Prostate gland (tissue), 2 donors: ENCODE measurements around the gene IL21R. TPM values are rescaled to one million over a fixed set of nuclear protein-coding genes. Genes with fewer than 3 reads are reported as not detected.

Experiments
- DNase-seq: peaks from one replicate; pipeline ENCODE4 v3.0.0-alpha.2; 2019; ENCODE audit warnings: low spot score
- H3K27ac ChIP-seq, 2 donors: fragments of 200-600 bp; sonication (generic); 2 replicates each; pipeline ENCODE4 v1.5.1; 2017 to 2019
- H3K27me3 ChIP-seq: fragments of 200-600 bp; sonication (generic); replicated peaks from 2 replicates; pipeline ENCODE4 v1.5.1; 2019; ENCODE audit not compliant: insufficient read depth
- H3K36me3 ChIP-seq, 2 donors: fragments of 200-600 bp; sonication (generic); 1 replicate in 1 of 2; 2 replicates in 1 of 2; pipeline versions ENCODE4 v1.5.1 to v1.8.1; 2017 to 2019
- H3K4me1 ChIP-seq: fragments of 200-600 bp; sonication (generic); replicated peaks from 2 replicates; pipeline ENCODE4 v1.5.1; 2019
- H3K4me3 ChIP-seq, 2 donors: fragments of 200-600 bp; sonication (generic); 2 replicates each; pipeline ENCODE4 v1.5.1; 2017 to 2019
- H3K9me3 ChIP-seq: fragments of 200-600 bp; sonication (generic); 2 replicates; pipeline ENCODE4 v1.5.1; 2017
- POLR2A ChIP-seq: fragments of 450-650 bp; IDR thresholded peaks from one replicate; pipeline ENCODE4 v1.6.1; 2016; ENCODE audit warnings: antibody characterized with exemption, mild to moderate bottlenecking
- POLR2AphosphoS5 ChIP-seq: sonication (generic); formaldehyde crosslinking; IDR thresholded peaks from one replicate; pipeline ENCODE4 v1.6.1; 2017; ENCODE audit warnings: antibody characterized with exemption
- WGBS: methylation state at CpG from one replicate; pipeline ENCODE4 v1.1.5; 2018; 5-methylcytosine and 5-hydroxymethylcytosine counted together
- intact Hi-C: fragments of 100-400 bp; cut with DNase I; formaldehyde crosslinking; loops from one replicate; pipeline ENCODE4 v1.14.2; 2022
- total RNA-seq, 2 donors: library from RNA; depleted of rRNA; stranded (reverse); fragments of >200 nt; gene quantifications; one replicate each; pipeline ENCODE4 v1.1.0, GENCODE V29; 2016
- TF ChIP-seq, protein P1 (sequence below), 4 experiments: fragments of 200-600 bp in 2 of 4; fragments of 450-650 bp in 2 of 4; sonication (generic) in 2 of 4; IDR thresholded peaks; 1 replicate in 3 of 4; 2 replicates in 1 of 4; pipeline ENCODE4 v1.5.1; 2016 to 2019; ENCODE audit warnings: antibody characterized with exemption in 4 of 4, mild to moderate bottlenecking in 2 of 4, moderate library complexity in 2 of 4

Gene IL21R
- total RNA-seq, 2 donors from 2014 or later, result 0.32 to 0.57 TPM

DNA sequence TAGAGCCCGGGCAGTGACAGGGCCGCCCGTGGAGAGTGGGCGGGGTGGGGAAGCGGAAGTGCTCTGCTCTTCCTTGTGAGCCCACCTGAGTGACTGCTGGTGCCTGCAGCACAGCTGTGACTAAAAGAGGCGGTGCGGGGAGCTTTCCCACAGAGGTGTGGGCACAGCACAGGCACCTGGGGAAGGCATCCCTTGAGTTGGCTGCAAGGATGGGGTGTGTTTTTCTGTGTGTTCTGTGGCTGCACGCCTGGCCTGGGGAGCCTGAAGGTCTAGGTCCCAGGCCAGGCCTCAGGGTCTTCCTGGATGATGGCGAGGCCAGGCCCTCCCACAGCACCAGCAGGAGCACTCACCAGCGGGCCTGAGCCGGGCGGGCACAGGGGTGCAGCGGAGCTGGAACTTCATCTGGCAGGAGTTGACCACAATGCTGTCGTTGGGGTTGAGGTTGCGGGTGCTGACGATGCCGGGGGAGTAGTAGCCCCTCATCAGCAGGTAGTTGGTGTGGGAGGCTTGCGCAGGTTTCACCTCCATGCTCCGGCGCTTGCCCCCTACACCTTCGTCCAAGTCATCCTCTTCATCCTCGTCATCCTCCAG, 67.1 kb downstream of the IL21R start:
- Histone ChIP-seq H3K9me3 (no peaks in the 10 kb centered on the region), H3K4me3 (no peak overlapping the region), H3K27me3 (no peaks in the 10 kb centered on the region), H3K27ac (no peak overlapping the region), H3K36me3 (peaks cover 41 to 58% of the 10 kb centered on the region in 2 donors), H3K4me1 (no peaks in the 10 kb centered on the region)
- no peak for DNase-seq
- TF ChIP-seq POLR2A (no peak), POLR2AphosphoS5 (no peak)
- TF ChIP-seq, protein P1, sequence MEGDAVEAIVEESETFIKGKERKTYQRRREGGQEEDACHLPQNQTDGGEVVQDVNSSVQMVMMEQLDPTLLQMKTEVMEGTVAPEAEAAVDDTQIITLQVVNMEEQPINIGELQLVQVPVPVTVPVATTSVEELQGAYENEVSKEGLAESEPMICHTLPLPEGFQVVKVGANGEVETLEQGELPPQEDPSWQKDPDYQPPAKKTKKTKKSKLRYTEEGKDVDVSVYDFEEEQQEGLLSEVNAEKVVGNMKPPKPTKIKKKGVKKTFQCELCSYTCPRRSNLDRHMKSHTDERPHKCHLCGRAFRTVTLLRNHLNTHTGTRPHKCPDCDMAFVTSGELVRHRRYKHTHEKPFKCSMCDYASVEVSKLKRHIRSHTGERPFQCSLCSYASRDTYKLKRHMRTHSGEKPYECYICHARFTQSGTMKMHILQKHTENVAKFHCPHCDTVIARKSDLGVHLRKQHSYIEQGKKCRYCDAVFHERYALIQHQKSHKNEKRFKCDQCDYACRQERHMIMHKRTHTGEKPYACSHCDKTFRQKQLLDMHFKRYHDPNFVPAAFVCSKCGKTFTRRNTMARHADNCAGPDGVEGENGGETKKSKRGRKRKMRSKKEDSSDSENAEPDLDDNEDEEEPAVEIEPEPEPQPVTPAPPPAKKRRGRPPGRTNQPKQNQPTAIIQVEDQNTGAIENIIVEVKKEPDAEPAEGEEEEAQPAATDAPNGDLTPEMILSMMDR (IDR thresholded peaks at IDR 0.05), result no peak
- 97% methylated on average over 19 of the region's 22 CpGs for WGBS
- intact Hi-C loops, result no loop called here

DNA sequence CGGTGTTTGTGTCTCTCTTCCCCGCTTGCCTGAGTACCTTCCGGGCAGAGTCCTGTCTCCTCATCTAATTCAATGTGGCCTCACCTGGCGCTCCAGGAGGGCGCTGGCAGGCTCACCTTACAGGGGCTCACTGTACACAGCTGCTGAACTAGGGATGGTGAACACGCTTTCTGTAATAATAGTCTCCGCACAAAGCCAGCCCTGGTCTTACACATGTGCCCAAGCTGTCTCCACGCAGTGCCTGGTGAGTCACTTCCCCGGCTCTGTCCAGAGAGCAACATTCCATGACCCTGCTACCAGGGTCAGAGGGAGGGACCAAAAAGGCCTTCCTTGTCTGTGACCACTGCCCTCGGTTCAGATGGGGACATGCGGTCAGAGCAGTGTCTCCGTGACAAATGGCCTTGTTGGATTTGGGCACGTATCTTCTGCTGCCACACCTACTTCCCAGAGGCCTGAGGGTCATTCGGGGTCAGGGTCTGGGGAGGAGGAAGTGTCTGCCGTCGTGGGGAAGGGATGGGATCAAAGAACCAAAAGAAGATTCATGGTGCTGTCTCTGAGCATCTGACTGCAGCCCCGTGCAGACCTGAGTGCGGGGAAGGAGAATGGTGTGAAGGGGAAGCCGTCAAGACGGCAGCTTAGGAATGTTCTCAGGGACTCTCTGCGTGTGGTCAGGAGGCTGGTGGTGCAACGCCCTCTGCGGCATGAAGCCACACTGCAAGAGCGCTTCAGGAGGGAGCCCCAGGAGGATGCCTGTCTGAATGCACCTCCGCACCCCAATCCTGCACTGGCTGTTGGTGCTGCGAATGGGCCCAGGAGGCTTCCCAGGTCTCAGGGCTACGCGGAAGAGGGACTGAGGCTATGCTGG, 68.8 kb downstream of the IL21R start:
- H3K27ac ChIP-seq, result no peak overlapping the region
- no peaks in the 10 kb centered on the region for H3K4me1 ChIP-seq
- TF ChIP-seq POLR2AphosphoS5 (no peak), POLR2A (no peak)
- TF ChIP-seq, protein P1 (IDR thresholded peaks at IDR 0.05), result no peak
- DNase-seq, result no peak
- 78% methylated on average over 28 of the region's 28 CpGs for WGBS
- H3K27me3 ChIP-seq, result no peaks in the 10 kb centered on the region
- no peaks in the 10 kb centered on the region for H3K9me3 ChIP-seq
- intact Hi-C loops, result no loop called here
- H3K36me3 ChIP-seq, result peaks cover 30 to 46% of the 10 kb centered on the region in 2 donors
- H3K4me3 ChIP-seq, result no peak overlapping the region

DNA sequence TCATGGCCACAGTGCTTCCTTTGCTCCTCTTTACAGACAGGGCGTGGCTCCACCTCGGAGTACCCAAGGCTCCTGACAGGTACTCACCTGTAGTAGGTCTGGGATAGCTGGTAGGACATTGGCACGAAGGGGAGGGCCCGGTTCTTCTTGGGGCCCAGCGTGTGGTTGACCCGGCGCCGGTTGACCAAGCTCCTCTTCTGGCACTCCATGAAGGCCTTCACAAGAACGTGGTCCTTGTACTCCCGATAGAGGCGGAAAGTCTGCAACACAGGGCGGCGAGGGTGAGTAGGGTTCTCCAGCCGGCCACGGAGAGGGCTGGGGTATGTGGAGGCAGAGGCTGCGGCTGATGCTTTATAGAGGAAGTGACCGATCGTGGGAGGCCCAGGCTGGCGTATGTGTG, 69.7 kb downstream of the IL21R start:
- H3K9me3 ChIP-seq, result no peaks in the 10 kb centered on the region
- no peak for TF ChIP-seq POLR2AphosphoS5
- TF ChIP-seq POLR2A, result no peak
- TF ChIP-seq, protein P1 (IDR thresholded peaks at IDR 0.05), result no peak
- DNase-seq, result no peak
- peaks cover 30 to 54% of the 10 kb centered on the region in 2 donors for H3K36me3 ChIP-seq
- no peak overlapping the region for H3K27ac ChIP-seq
- H3K4me3 ChIP-seq, result no peak overlapping the region
- no peaks in the 10 kb centered on the region for H3K27me3 ChIP-seq
- no peaks in the 10 kb centered on the region for H3K4me1 ChIP-seq
- WGBS, result 91% methylated on average over 19 of the region's 19 CpGs
- intact Hi-C loops, result no loop called here

DNA sequence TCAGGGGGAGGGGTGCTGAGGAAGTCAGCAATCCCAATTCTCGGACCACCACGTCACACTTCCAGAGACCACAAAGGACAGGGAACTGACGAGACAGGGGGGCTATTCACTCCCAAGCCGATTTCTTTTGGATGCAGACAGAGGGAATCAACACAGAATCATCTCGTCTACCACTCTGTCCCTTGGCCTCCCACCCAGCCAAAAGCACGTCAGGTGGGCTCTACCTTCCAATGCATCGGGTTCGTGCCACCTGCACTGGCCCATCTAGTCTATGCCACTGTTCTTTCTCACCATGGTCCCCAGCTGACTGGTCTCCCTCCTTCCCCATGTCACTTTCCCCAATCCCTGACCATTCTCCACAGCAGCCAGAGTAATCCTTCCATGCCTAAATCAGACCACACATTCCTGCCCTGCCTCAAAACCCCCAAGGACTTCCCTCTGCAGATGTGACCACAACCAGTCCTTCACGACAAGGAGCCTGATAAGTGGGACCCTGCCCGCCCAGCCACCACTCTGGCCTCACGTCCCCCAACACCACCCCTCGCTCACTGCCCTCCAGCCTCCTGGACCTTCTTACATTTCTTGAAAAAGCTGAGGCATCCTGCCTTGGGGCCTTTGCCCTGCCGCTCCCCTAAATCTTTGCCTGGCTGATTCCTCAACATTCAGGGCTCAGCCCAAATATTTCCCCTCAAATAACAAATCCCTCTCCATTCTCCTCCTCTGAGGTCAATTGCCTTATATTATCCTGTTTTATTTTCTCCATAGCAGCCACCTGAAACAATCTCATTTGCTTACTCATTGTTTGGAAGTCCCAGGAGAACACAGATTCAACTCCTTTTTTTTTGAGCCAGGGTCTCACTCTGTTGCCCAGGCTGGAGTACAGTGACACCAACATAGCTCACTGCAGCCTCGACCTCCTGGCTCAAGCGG, 70.4 kb downstream of the IL21R start:
- no peaks in the 10 kb centered on the region for H3K27me3 ChIP-seq
- 97% methylated on average over 15 of the region's 15 CpGs for WGBS
- DNase-seq, result no peak
- peaks cover 30 to 57% of the 10 kb centered on the region in 2 donors for H3K36me3 ChIP-seq
- TF ChIP-seq POLR2A (no peak), POLR2AphosphoS5 (no peak)
- TF ChIP-seq, protein P1 (IDR thresholded peaks at IDR 0.05), result no peak
- H3K4me1 ChIP-seq, result no peaks in the 10 kb centered on the region
- no peak overlapping the region for H3K27ac ChIP-seq
- H3K9me3 ChIP-seq, result no peaks in the 10 kb centered on the region
- intact Hi-C loops, result no loop called here
- H3K4me3 ChIP-seq, result no peak overlapping the region
